ENCODE measurements around the gene FCHSD2.
"Not testable (repeated sequence)": the region's sequence is repeated elsewhere in the genome, so short reads cannot be mapped to it uniquely, and the experiment has no call there.

FCHSD2 gene

GRCh38 chr11:72926076-72926475 lies 216.0 kb downstream of the FCHSD2 start:
- DNase-seq (ENCODE audit: low read depth in 2 of 2), result no peak

GRCh38 chr11:72925656-72926055 lies 216.5 kb downstream of the FCHSD2 start:
- DNase-seq (ENCODE audit: low read depth in 2 of 2), result no peak

- peak in 1 of 2 experiments; percentile 18 for DNase-seq (ENCODE audit: low read depth in 2 of 2)
These were observed 217.4 kb downstream of the FCHSD2 start for GRCh38 chr11:72924568-72925190.

- no peak for DNase-seq (ENCODE audit: low read depth in 2 of 2)
These were observed 220.9 kb downstream of the FCHSD2 start for GRCh38 chr11:72921028-72921716.

GRCh38 chr11:72920001-72920400 lies 222.1 kb downstream of the FCHSD2 start:
- no peak for DNase-seq (ENCODE audit: low read depth in 2 of 2)

- peak; percentile 60 to 61 for DNase-seq (ENCODE audit: low read depth in 2 of 2)
These were observed 223.3 kb downstream of the FCHSD2 start for GRCh38 chr11:72918851-72919250.

- DNase-seq (ENCODE audit: low read depth in 2 of 2), result no peak
These were observed 229.9 kb downstream of the FCHSD2 start for GRCh38 chr11:72912253-72912652.

GRCh38 chr11:72909558-72910388 lies 232.3 kb downstream of the FCHSD2 start:
- DNase-seq (ENCODE audit: low read depth in 2 of 2), result not testable (repeated sequence)

GRCh38 chr11:72908032-72908676 lies 234.0 kb downstream of the FCHSD2 start:
- DNase-seq (ENCODE audit: low read depth in 2 of 2), result no peak

GRCh38 chr11:72904016-72904415 lies 238.1 kb downstream of the FCHSD2 start:
- no peak for DNase-seq (ENCODE audit: low read depth in 2 of 2)

GRCh38 chr11:72901374-72901773 lies 240.7 kb downstream of the FCHSD2 start:
- DNase-seq (ENCODE audit: low read depth in 2 of 2), result no peak

- no peak for DNase-seq (ENCODE audit: low read depth in 2 of 2)
These were observed 242.1 kb downstream of the FCHSD2 start for GRCh38 chr11:72900013-72900412.

- no peak for DNase-seq (ENCODE audit: low read depth in 2 of 2)
These were observed 242.9 kb downstream of the FCHSD2 start for GRCh38 chr11:72899238-72899637.

GRCh38 chr11:72897506-72897905 lies 244.6 kb downstream of the FCHSD2 start:
- DNase-seq (ENCODE audit: low read depth in 2 of 2), result no peak

- peak; percentile 50 to 55 for DNase-seq (ENCODE audit: low read depth in 2 of 2)
These were observed 245.7 kb downstream of the FCHSD2 start for GRCh38 chr11:72896431-72896830.

GRCh38 chr11:72890881-72891280 lies 251.2 kb downstream of the FCHSD2 start:
- DNase-seq (ENCODE audit: low read depth in 2 of 2), result no peak

GRCh38 chr11:72886619-72887018 lies 255.5 kb downstream of the FCHSD2 start:
- DNase-seq (ENCODE audit: low read depth in 2 of 2), result no peak

- no peak for DNase-seq (ENCODE audit: low read depth in 2 of 2)
These were observed 256.1 kb downstream of the FCHSD2 start for GRCh38 chr11:72885749-72886609.

- DNase-seq (ENCODE audit: low read depth in 2 of 2), result no peak
These were observed 266.0 kb downstream of the FCHSD2 start for GRCh38 chr11:72876147-72876546.

GRCh38 chr11:72875736-72876135 lies 266.4 kb downstream of the FCHSD2 start:
- no peak for DNase-seq (ENCODE audit: low read depth in 2 of 2)

GRCh38 chr11:72872012-72872411 lies 270.1 kb downstream of the FCHSD2 start:
- DNase-seq (ENCODE audit: low read depth in 2 of 2), result no peak
